DND-41 (cell line): ENCODE results near the gene PRDM9.

Source experiments
- ATAC-seq: fragments of 200-7000 bp; cut with Tn5 transposase; 3 replicates; pipeline ENCODE4 v1.9.1; 2021; ENCODE audit warnings: low read depth; ENCODE audit not compliant: insufficient read depth
- DNase-seq: peaks from one replicate; pipeline ENCODE4 v3.0.0-alpha.2; 2020
- H2AFZ ChIP-seq: 2 replicates; pipeline ENCODE4 v1.6.0; 2012; ENCODE audit warnings: low read depth, low read length
- H3K27ac ChIP-seq: 2 replicates; pipeline ENCODE4 v1.5.1; 2012; ENCODE audit warnings: low read length, inconsistent platforms
- H3K27me3 ChIP-seq: fragments of 200-600 bp; sonication (generic); 2 replicates; pipeline ENCODE4 v1.6.0; 2012; ENCODE audit warnings: low read length, mild to moderate bottlenecking, inconsistent platforms; ENCODE audit not compliant: insufficient read depth, poor library complexity
- H3K36me3 ChIP-seq: 2 replicates; pipeline ENCODE4 v1.5.1; 2012; ENCODE audit warnings: low read length, inconsistent platforms; ENCODE audit not compliant: insufficient read depth
- H3K4me1 ChIP-seq: 2 replicates; pipeline ENCODE4 v1.5.1; 2012; ENCODE audit warnings: mild to moderate bottlenecking, low read length; ENCODE audit not compliant: insufficient read depth
- H3K4me2 ChIP-seq: 2 replicates; pipeline ENCODE4 v1.6.0; 2012; ENCODE audit warnings: mild to moderate bottlenecking, moderate library complexity, low read length, inconsistent platforms; ENCODE audit not compliant: insufficient read depth
- H3K4me3 ChIP-seq, 2 experiments: fragments of 200-600 bp in 1 of 2; shearing (Covaris generic) in 1 of 2; 2 replicates each; pipeline ENCODE4 v1.5.1; 2012 to 2016; ENCODE audit warnings: inconsistent platforms in 2 of 2, low read length in 2 of 2, mild to moderate bottlenecking in 2 of 2, low read depth in 1 of 2, moderate library complexity in 1 of 2
- H3K79me2 ChIP-seq: 2 replicates; pipeline ENCODE4 v1.6.0; 2012; ENCODE audit warnings: low read length, inconsistent platforms; ENCODE audit not compliant: insufficient read depth
- H3K9ac ChIP-seq: 2 replicates; pipeline ENCODE4 v1.6.0; 2012; ENCODE audit warnings: low read depth, mild to moderate bottlenecking, inconsistent platforms, low read length, moderate library complexity
- H3K9me3 ChIP-seq: 2 replicates; pipeline ENCODE4 v1.5.1; 2012; ENCODE audit warnings: low read length, moderate library complexity, mild to moderate bottlenecking, inconsistent platforms; ENCODE audit not compliant: insufficient read depth, severe bottlenecking
- H4K20me1 ChIP-seq: 2 replicates; pipeline ENCODE4 v1.6.0; 2012; ENCODE audit warnings: low read length; ENCODE audit not compliant: insufficient read depth
- EZH2 ChIP-seq: IDR thresholded peaks from 3 replicates; pipeline ENCODE4 v1.6.1; 2012; ENCODE audit warnings: borderline replicate concordance, low read depth, mild to moderate bottlenecking, moderate library complexity, low read length, inconsistent platforms; ENCODE audit not compliant: severe bottlenecking
- TF ChIP-seq, protein P1 (sequence below): IDR thresholded peaks from 2 replicates; pipeline ENCODE4 v1.5.1; 2012; ENCODE audit warnings: borderline replicate concordance, low read length, moderate library complexity, mild to moderate bottlenecking; ENCODE audit not compliant: poor library complexity, severe bottlenecking; ENCODE audit errors: extremely low read depth

Gene PRDM9

DNA sequence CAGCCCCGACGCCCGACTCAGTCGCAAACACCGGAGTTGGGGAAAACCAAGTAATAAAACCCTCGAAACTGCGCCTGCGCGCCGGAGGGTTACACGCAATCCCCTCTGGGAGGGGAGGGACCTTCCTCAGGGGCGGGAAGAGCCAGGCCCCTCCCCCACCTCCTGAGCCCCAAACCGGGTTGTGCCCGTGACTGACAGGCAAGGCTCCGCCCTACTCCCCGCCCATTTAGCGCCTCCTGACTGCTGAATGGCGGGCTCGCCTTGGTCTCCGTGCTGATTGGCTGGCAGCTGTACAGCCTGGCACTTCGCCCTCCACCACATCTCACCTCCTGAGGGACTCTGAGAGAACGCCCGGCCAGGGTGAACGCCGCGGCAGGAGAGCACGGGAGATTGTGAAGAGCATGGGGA lies at the start of gene PRDM9:
TSS of gene PRDM9 (plus strand) at position 332 of the 408 bp plus-strand sequence. CDS start 1,425 bp downstream, outside the sequence.
- Histone ChIP-seq H3K27ac (no peak within 1 kb of the TSS), H4K20me1 (no peaks in the 10 kb centered on the region), H3K79me2 (no peaks in the 10 kb centered on the region), H2AFZ (no peak within 1 kb of the TSS), H3K9me3 (peaks cover 6% of the 10 kb centered on the region), H3K4me1 (no peaks in the 10 kb centered on the region), H3K9ac (no peak within 1 kb of the TSS), H3K4me2 (no peak within 1 kb of the TSS), H3K27me3 (no peaks in the 10 kb centered on the region), H3K4me3 (no peak within 1 kb of the TSS), H3K36me3 (no peaks in the 10 kb centered on the region)
- ATAC-seq: no peak
- no peak for DNase-seq
- no peak for TF ChIP-seq EZH2
- TF ChIP-seq, protein P1, sequence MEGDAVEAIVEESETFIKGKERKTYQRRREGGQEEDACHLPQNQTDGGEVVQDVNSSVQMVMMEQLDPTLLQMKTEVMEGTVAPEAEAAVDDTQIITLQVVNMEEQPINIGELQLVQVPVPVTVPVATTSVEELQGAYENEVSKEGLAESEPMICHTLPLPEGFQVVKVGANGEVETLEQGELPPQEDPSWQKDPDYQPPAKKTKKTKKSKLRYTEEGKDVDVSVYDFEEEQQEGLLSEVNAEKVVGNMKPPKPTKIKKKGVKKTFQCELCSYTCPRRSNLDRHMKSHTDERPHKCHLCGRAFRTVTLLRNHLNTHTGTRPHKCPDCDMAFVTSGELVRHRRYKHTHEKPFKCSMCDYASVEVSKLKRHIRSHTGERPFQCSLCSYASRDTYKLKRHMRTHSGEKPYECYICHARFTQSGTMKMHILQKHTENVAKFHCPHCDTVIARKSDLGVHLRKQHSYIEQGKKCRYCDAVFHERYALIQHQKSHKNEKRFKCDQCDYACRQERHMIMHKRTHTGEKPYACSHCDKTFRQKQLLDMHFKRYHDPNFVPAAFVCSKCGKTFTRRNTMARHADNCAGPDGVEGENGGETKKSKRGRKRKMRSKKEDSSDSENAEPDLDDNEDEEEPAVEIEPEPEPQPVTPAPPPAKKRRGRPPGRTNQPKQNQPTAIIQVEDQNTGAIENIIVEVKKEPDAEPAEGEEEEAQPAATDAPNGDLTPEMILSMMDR: no peak

DNA sequence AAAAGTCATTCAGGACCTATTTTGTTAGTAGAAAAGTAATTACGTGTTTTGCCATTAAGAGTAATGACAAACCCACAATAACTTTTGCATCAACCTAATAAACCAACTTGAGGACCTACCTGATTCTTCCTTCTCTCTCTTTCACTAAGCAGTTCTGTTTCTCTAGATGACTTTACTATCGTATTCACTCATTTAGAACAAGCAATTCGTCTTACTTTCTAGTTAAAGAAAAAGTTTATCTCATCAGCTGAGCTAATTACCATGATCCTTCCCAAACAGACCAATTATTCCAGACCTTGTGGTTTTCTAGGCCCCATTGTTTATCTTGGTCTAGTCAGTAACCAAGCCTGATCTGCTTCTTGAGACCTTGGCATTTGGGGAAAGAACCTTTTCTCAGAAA lies 49.6 kb upstream of the PRDM9 start:
- Histone ChIP-seq H3K9me3 (no peaks in the 10 kb centered on the region), H3K36me3 (no peaks in the 10 kb centered on the region), H3K27me3 (no peaks in the 10 kb centered on the region), H3K4me3 (no peak overlapping the region), H3K4me1 (no peaks in the 10 kb centered on the region), H4K20me1 (no peaks in the 10 kb centered on the region), H2AFZ (no peak overlapping the region), H3K79me2 (no peaks in the 10 kb centered on the region), H3K27ac (no peak overlapping the region), H3K9ac (no peak overlapping the region), H3K4me2 (no peak overlapping the region)
- ATAC-seq: no peak
- TF ChIP-seq EZH2: no peak
- TF ChIP-seq, protein P1: no peak
- no peak for DNase-seq

DNA sequence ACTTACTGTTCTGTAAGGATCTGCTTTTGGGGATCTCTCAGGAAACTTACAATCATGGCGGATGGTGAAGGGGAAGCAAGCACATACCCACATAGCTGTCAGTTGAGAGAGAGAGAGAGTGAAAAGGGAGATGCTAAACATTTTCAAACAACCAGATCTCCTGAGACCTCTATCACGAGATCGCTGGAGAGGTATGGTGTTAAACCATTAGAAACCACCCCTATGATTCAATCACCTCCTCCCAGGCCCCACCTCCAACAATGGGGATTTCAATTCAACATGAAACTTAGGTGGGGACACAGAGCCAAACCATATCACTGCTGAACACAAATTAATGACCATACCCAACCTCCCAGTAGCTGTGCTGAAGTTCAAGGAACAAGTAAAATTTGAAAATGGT lies 48.2 kb upstream of the PRDM9 start:
- Histone ChIP-seq H3K27me3 (no peaks in the 10 kb centered on the region), H3K9me3 (no peaks in the 10 kb centered on the region), H4K20me1 (no peaks in the 10 kb centered on the region), H3K9ac (no peak overlapping the region), H3K4me1 (no peaks in the 10 kb centered on the region), H3K36me3 (no peaks in the 10 kb centered on the region), H3K27ac (no peak overlapping the region), H3K4me3 (no peak overlapping the region), H3K4me2 (no peak overlapping the region), H3K79me2 (no peaks in the 10 kb centered on the region), H2AFZ (no peak overlapping the region)
- TF ChIP-seq EZH2: no peak
- TF ChIP-seq, protein P1: no peak
- ATAC-seq (no peak), DNase-seq (no peak)

DNA sequence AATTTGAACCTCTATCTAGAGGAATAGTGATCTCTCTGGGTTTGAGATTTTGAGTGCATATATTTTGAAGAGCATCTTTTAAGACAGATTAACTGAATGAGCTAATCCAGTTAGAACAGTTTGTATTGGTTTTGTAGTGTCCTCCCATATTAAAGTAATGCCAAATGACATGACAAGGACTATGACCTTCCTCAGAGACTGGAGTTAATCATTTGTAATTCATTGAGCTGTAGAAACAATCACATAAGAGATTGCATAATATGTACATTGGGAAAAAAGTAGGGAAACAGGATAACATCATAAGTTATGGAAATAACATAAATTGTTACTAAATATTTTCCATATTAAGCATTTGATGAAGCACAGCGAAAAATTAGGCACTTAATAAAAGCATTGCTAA lies 45.8 kb upstream of the PRDM9 start:
- Histone ChIP-seq H3K27ac (no peak overlapping the region), H3K27me3 (no peaks in the 10 kb centered on the region), H3K4me2 (no peak overlapping the region), H4K20me1 (no peaks in the 10 kb centered on the region), H3K79me2 (no peaks in the 10 kb centered on the region), H3K4me3 (no peak overlapping the region), H3K4me1 (no peaks in the 10 kb centered on the region), H3K9me3 (no peaks in the 10 kb centered on the region), H2AFZ (no peak overlapping the region), H3K36me3 (no peaks in the 10 kb centered on the region), H3K9ac (no peak overlapping the region)
- ATAC-seq (no peak), DNase-seq (no peak)
- no peak for TF ChIP-seq EZH2
- TF ChIP-seq, protein P1: no peak
